ENCODE measurements around the gene GLOD5. TPM values are rescaled to one million over a fixed set of nuclear protein-coding genes. Genes with fewer than 3 reads are reported as not detected.

The GLOD5 gene
- total RNA-seq, 1 experiment from 2014 or later = not detected

DNA sequence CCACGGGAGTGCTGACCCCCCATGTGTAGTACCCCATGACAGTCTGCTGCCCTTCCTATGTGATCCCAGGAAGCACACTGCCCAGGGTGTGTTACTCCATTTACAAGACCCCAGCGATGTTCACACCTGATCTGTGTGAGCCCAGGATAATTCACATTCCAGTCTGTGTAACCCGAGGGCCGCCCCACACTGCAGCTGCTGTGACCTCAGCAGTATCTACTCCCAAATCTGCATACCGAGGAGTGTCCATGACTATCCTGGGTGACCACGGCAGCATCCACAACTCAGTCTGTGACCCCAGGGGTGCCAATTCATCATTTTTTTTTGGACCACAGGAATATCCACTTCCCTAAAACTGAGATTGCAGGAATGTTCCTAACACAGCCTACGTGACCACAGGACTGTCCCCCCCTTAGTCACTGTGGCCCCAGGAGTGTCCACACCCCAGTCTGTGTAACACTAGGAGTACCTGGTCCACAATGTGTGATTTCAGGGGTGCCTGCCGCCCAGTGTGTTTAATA lies 7.8 kb upstream of the GLOD5 start:
- Mint-ChIP-seq H3K9me3 (ENCODE audit: low read depth, unreplicated experiment) (no peaks in the 10 kb centered on the region), H3K27ac (ENCODE audit: unreplicated experiment) (no peak overlapping the region), H3K27me3 (ENCODE audit: unreplicated experiment) (no peaks in the 10 kb centered on the region), H3K36me3 (ENCODE audit: insufficient read depth, unreplicated experiment) (no peaks in the 10 kb centered on the region), H3K4me3 (ENCODE audit: low read depth, unreplicated experiment) (no peak overlapping the region), H3K4me1 (ENCODE audit: low read depth, unreplicated experiment) (peaks cover 10% of the 10 kb centered on the region)
- BruUV-seq (replicated peaks) = no TSS peak
- DNase-seq = no peak
- CTCF ChIA-PET = no interaction called here
- intact Hi-C loops (cut with micrococcal nuclease; ENCODE audit: unreplicated experiment) = no loop called here
- TF ChIP-seq, protein P1, sequence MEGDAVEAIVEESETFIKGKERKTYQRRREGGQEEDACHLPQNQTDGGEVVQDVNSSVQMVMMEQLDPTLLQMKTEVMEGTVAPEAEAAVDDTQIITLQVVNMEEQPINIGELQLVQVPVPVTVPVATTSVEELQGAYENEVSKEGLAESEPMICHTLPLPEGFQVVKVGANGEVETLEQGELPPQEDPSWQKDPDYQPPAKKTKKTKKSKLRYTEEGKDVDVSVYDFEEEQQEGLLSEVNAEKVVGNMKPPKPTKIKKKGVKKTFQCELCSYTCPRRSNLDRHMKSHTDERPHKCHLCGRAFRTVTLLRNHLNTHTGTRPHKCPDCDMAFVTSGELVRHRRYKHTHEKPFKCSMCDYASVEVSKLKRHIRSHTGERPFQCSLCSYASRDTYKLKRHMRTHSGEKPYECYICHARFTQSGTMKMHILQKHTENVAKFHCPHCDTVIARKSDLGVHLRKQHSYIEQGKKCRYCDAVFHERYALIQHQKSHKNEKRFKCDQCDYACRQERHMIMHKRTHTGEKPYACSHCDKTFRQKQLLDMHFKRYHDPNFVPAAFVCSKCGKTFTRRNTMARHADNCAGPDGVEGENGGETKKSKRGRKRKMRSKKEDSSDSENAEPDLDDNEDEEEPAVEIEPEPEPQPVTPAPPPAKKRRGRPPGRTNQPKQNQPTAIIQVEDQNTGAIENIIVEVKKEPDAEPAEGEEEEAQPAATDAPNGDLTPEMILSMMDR (IDR thresholded peaks at IDR 0.05; ENCODE audit: unreplicated experiment) = no peak

DNA sequence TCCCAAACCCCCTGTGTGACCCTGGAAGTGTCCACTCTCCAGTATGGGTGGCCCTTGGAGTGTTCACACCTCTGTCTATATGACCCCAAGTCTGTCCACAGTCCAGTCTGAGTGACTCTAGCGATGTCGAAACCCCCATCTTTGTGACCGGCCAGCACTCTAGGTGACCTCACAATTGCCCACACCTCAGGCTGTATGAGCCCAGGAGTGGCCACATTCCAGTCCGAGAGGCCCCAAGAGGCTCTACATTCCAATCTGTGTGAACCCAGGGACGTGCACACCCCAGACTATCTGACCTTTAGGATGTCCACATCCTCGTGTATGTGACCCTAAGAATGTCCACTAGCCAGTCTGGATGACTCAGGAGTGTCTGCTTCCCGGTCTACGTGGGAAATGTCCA lies 7.3 kb upstream of the GLOD5 start:
- no TSS peak for BruUV-seq (replicated peaks)
- Mint-ChIP-seq H3K9me3 (ENCODE audit: low read depth, unreplicated experiment) (no peaks in the 10 kb centered on the region), H3K36me3 (ENCODE audit: insufficient read depth, unreplicated experiment) (no peaks in the 10 kb centered on the region), H3K27me3 (ENCODE audit: unreplicated experiment) (no peaks in the 10 kb centered on the region), H3K4me3 (ENCODE audit: low read depth, unreplicated experiment) (no peak overlapping the region), H3K4me1 (ENCODE audit: low read depth, unreplicated experiment) (peaks cover 10% of the 10 kb centered on the region), H3K27ac (ENCODE audit: unreplicated experiment) (no peak overlapping the region)
- no peak for DNase-seq
- intact Hi-C loops (cut with micrococcal nuclease; ENCODE audit: unreplicated experiment) = no loop called here
- CTCF ChIA-PET = no interaction called here
- TF ChIP-seq, protein P1 (IDR thresholded peaks at IDR 0.05; ENCODE audit: unreplicated experiment) = no peak

DNA sequence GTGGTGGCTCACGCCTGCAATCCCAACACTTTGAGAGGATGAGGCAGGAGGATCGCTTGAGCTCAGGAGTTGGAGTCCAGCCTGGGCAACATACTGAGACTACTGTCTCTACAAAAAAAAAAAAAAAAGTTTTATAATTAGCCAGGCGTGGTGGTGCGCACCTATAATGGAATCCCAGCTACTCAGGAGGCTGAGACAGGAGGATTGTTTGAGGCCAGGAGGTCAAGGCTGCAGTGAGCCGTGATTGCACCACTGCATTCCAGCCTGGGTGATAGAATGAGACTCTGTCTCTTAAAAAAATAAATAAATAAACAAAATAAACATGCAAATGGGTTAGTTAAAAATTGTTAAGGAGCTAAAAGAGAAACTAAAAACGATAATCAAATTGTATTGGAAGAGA lies 7.7 kb downstream of the GLOD5 start:
- no peak for DNase-seq
- intact Hi-C loops (cut with micrococcal nuclease; ENCODE audit: unreplicated experiment) = loop anchor here (10.0 kb wide), 1 partner anchor 176 kb away; no protein-coding TSS in a partner anchor
- no peaks in the 10 kb centered on the region for H3K4me1 Mint-ChIP-seq (ENCODE audit: low read depth, unreplicated experiment)
- no peak overlapping the region for H3K27ac Mint-ChIP-seq (ENCODE audit: unreplicated experiment)
- CTCF ChIA-PET = no interaction called here
- peaks cover 3% of the 10 kb centered on the region for H3K27me3 Mint-ChIP-seq (ENCODE audit: unreplicated experiment)
- H3K9me3 Mint-ChIP-seq (ENCODE audit: low read depth, unreplicated experiment) = no peaks in the 10 kb centered on the region
- TF ChIP-seq, protein P1 (IDR thresholded peaks at IDR 0.05; ENCODE audit: unreplicated experiment) = no peak
- H3K36me3 Mint-ChIP-seq (ENCODE audit: insufficient read depth, unreplicated experiment) = no peaks in the 10 kb centered on the region
- H3K4me3 Mint-ChIP-seq (ENCODE audit: low read depth, unreplicated experiment) = no peak overlapping the region
- BruUV-seq (replicated peaks) = no TSS peak

DNA sequence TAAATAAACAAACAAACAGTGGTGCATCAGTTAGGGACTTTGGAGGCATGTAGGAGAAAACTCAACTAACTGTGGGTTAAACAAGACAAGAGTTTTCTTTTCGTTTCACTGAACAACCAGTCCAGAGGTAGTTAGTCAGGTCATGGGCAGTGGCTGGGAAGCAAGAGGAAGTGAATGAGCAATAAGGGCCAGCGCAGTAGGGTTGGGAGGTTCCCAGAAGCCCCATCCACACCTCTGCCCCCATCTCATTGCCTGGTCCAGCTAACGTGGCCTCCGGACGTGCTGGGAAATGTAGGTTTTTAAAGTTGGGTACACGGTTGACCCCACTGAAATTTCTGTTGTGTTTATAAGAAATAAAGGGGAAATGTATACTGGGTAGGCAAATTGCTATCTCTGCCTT lies 8.7 kb downstream of the GLOD5 start:
- no peaks in the 10 kb centered on the region for H3K36me3 Mint-ChIP-seq (ENCODE audit: insufficient read depth, unreplicated experiment)

More for the DNA sequence above, 8.7 kb downstream of the GLOD5 start:
- CTCF ChIA-PET = no interaction called here
- no peaks in the 10 kb centered on the region for H3K4me1 Mint-ChIP-seq (ENCODE audit: low read depth, unreplicated experiment)
- H3K9me3 Mint-ChIP-seq (ENCODE audit: low read depth, unreplicated experiment) = no peaks in the 10 kb centered on the region
- no peak for DNase-seq
- intact Hi-C loops (cut with micrococcal nuclease; ENCODE audit: unreplicated experiment) = no loop called here
- no peak overlapping the region for H3K27ac Mint-ChIP-seq (ENCODE audit: unreplicated experiment)
- H3K4me3 Mint-ChIP-seq (ENCODE audit: low read depth, unreplicated experiment) = no peak overlapping the region
- TF ChIP-seq, protein P1 (IDR thresholded peaks at IDR 0.05; ENCODE audit: unreplicated experiment) = no peak
- no TSS peak for BruUV-seq (replicated peaks)
- peaks cover 14% of the 10 kb centered on the region for H3K27me3 Mint-ChIP-seq (ENCODE audit: unreplicated experiment)

Measured in Calu3 (cell line).